ENCODE data around the gene SCAPER.

SCAPER gene

DNA sequence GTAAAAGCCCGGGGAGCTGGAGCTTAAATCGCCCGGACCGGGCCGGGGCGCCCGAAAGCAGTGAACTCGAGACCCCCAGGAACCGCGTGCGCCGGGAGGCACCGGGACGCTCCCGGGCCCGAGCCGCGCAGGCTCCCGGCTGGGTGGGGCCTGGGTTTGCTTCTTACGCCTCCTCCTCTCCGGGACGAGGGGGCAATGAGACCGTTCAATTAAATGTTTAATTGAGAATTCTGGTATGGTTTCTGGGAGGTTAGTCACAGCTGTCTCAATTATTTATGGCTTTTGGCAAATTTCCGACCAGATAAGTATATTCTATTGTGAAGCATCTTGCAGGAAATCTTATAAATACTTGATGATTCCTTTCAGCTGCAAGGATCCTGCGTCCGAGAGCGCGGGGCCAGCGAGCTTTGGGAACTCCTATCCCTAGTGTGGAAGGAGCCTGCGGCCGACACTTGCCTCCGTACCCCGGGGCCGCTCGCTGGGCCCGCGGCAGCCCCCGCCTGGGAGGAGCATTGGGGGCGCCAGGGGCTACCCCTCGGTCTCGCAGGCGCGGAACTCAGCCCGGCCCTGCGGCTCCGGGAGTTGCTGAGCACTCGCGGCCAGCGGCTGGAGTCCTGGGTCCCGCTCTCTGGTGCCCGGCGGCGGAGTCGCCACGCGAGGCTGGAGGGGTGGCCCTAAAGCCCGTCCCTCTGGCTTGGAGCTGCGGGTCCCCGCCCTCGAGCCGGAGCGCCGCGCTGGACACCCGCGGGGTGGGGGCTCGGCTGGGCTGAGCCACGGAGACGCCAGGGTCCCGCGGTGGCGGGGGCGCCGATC is 558.3 kb downstream of the SCAPER start:
- peaks cover 0 to 13% of the 10 kb centered on the region in 2 experiments; a peak in 1 of 3 replicates for H3K36me3 ChIP-seq (ENCODE audit: control insufficient read depth in 2 of 2, insufficient read depth in 1 of 2, low read length in 2 of 2)
- H3K4me3 ChIP-seq (ENCODE audit: low read depth, low read length): peak overlapping the region; percentile 59
- CTCF ChIA-PET: interaction anchor here (0.5 to 1.7 kb wide), 3 partner anchors 9 to 154 kb away, joined by 3 to 9 read pairs (median 3); partner anchors contain the start of gene ISL2
- POLR2A ChIA-PET: interaction anchor here (0.6 to 6.2 kb wide), 7 partner anchors 8 to 640 kb away, joined by 3 to 134 read pairs (median 6); partner anchors contain the start of genes ETFA and ISL2
- no peaks in the 10 kb centered on the region for H3K9me3 ChIP-seq (ENCODE audit: control insufficient read depth, insufficient read depth, low read depth, low read length)
- peaks cover 39% of the 10 kb centered on the region for H3K4me1 ChIP-seq (ENCODE audit: control insufficient read depth, insufficient read depth, low read length)
- H3K27ac ChIP-seq (ENCODE audit: extremely low read depth, low read depth, low read length): peak overlapping the region; percentile 86
- TF ChIP-seq ZNF76 (tag by site-specific recombination; IDR thresholded peaks at IDR 0.05; ENCODE audit: borderline replicate concordance, low read depth) (peak; percentile 10; the same call in 1 of the 2 replicates), HOXC10 (CRISPR knock-in tag; IDR thresholded peaks at IDR 0.05) (0 out of 2 replicates have a peak, but pooled peaks have one; percentile 65), GLIS2 (tag by site-specific recombination; IDR thresholded peaks at IDR 0.05) (0 out of 2 replicates have a peak, but pooled peaks have one; percentile 10), SCRT2 (tag by site-specific recombination; IDR thresholded peaks at IDR 0.05) (peak; percentile 43), KLF7 (tag by site-specific recombination; IDR thresholded peaks at IDR 0.05; ENCODE audit: borderline replicate concordance) (no peak; the same call in 1 of the 2 replicates), ZEB2 (tag by site-specific recombination; IDR thresholded peaks at IDR 0.05) (peak; percentile 63; the same call in 1 of the 2 replicates), ZBTB8A (tag by site-specific recombination; IDR thresholded peaks at IDR 0.05) (peak; percentile 60), GFI1B (tag by site-specific recombination; IDR thresholded peaks at IDR 0.05) (no peak), ZBTB20 (tag by site-specific recombination; IDR thresholded peaks at IDR 0.05) (peak; percentile 82), ZNF660 (tag by site-specific recombination; IDR thresholded peaks at IDR 0.05) (0 out of 2 replicates have a peak, but pooled peaks have one; percentile 18), ZIC2 (tag by site-specific recombination; IDR thresholded peaks at IDR 0.05) (peak; percentile 42), GLIS1 (tag by site-specific recombination; IDR thresholded peaks at IDR 0.05) (peak; percentile 22; the same call in 1 of the 2 replicates), FEZF1 (tag by site-specific recombination; IDR thresholded peaks at IDR 0.05) (no peak), WT1 (tag by site-specific recombination; IDR thresholded peaks at IDR 0.05) (peak; percentile 50), ZNF792 (tag by site-specific recombination; IDR thresholded peaks at IDR 0.05) (no peak), ZFP37 (tag by site-specific recombination; IDR thresholded peaks at IDR 0.05) (no peak), ZNF423 (tag by site-specific recombination; IDR thresholded peaks at IDR 0.05) (no peak), KLF8 (tag by site-specific recombination; IDR thresholded peaks at IDR 0.05) (peak; percentile 41; the same call in 1 of the 2 replicates), ZNF664 (tag by site-specific recombination; IDR thresholded peaks at IDR 0.05) (peak; percentile 34; the same call in 1 of the 2 replicates), ZNF416 (tag by site-specific recombination; IDR thresholded peaks at IDR 0.05) (no peak), MEIS1 (CRISPR knock-in tag; IDR thresholded peaks at IDR 0.05; ENCODE audit: borderline replicate concordance) (peak; percentile 74; the same call in 1 of the 2 replicates)
- TF ChIP-seq, protein P1, sequence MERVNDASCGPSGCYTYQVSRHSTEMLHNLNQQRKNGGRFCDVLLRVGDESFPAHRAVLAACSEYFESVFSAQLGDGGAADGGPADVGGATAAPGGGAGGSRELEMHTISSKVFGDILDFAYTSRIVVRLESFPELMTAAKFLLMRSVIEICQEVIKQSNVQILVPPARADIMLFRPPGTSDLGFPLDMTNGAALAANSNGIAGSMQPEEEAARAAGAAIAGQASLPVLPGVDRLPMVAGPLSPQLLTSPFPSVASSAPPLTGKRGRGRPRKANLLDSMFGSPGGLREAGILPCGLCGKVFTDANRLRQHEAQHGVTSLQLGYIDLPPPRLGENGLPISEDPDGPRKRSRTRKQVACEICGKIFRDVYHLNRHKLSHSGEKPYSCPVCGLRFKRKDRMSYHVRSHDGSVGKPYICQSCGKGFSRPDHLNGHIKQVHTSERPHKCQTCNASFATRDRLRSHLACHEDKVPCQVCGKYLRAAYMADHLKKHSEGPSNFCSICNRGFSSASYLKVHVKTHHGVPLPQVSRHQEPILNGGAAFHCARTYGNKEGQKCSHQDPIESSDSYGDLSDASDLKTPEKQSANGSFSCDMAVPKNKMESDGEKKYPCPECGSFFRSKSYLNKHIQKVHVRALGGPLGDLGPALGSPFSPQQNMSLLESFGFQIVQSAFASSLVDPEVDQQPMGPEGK (tag by site-specific recombination; IDR thresholded peaks at IDR 0.05): peak; percentile 20
- TF ChIP-seq, protein P2, sequence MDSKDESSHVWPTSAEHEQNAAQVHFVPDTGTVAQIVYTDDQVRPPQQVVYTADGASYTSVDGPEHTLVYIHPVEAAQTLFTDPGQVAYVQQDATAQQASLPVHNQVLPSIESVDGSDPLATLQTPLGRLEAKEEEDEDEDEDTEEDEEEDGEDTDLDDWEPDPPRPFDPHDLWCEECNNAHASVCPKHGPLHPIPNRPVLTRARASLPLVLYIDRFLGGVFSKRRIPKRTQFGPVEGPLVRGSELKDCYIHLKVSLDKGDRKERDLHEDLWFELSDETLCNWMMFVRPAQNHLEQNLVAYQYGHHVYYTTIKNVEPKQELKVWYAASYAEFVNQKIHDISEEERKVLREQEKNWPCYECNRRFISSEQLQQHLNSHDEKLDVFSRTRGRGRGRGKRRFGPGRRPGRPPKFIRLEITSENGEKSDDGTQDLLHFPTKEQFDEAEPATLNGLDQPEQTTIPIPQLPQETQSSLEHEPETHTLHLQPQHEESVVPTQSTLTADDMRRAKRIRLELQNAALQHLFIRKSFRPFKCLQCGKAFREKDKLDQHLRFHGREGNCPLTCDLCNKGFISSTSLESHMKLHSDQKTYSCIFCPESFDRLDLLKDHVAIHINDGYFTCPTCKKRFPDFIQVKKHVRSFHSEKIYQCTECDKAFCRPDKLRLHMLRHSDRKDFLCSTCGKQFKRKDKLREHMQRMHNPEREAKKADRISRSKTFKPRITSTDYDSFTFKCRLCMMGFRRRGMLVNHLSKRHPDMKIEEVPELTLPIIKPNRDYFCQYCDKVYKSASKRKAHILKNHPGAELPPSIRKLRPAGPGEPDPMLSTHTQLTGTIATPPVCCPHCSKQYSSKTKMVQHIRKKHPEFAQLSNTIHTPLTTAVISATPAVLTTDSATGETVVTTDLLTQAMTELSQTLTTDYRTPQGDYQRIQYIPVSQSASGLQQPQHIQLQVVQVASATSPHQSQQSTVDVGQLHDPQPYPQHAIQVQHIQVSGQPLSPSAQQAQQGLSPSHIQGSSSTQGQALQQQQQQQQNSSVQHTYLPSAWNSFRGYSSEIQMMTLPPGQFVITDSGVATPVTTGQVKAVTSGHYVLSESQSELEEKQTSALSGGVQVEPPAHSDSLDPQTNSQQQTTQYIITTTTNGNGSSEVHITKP (tag by site-specific recombination; IDR thresholded peaks at IDR 0.05): peak; percentile 39; the same call in 1 of the 2 replicates
- TF ChIP-seq, protein P3, sequence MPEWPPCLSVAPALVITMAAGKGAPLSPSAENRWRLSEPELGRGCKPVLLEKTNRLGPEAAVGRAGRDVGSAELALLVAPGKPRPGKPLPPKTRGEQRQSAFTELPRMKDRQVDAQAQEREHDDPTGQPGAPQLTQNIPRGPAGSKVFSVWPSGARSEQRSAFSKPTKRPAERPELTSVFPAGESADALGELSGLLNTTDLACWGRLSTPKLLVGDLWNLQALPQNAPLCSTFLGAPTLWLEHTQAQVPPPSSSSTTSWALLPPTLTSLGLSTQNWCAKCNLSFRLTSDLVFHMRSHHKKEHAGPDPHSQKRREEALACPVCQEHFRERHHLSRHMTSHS (tag by site-specific recombination; IDR thresholded peaks at IDR 0.05): no peak
- TF ChIP-seq, protein P4, sequence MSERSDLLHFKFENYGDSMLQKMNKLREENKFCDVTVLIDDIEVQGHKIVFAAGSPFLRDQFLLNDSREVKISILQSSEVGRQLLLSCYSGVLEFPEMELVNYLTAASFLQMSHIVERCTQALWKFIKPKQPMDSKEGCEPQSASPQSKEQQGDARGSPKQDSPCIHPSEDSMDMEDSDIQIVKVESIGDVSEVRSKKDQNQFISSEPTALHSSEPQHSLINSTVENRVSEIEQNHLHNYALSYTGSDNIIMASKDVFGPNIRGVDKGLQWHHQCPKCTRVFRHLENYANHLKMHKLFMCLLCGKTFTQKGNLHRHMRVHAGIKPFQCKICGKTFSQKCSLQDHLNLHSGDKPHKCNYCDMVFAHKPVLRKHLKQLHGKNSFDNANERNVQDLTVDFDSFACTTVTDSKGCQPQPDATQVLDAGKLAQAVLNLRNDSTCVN (tag by site-specific recombination; optimal IDR thresholded peaks at IDR 0.05): peak; percentile 84
- TF ChIP-seq, protein P5, sequence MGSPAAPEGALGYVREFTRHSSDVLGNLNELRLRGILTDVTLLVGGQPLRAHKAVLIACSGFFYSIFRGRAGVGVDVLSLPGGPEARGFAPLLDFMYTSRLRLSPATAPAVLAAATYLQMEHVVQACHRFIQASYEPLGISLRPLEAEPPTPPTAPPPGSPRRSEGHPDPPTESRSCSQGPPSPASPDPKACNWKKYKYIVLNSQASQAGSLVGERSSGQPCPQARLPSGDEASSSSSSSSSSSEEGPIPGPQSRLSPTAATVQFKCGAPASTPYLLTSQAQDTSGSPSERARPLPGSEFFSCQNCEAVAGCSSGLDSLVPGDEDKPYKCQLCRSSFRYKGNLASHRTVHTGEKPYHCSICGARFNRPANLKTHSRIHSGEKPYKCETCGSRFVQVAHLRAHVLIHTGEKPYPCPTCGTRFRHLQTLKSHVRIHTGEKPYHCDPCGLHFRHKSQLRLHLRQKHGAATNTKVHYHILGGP (tag by site-specific recombination; IDR thresholded peaks at IDR 0.05): no peak
- TF ChIP-seq, protein P6, sequence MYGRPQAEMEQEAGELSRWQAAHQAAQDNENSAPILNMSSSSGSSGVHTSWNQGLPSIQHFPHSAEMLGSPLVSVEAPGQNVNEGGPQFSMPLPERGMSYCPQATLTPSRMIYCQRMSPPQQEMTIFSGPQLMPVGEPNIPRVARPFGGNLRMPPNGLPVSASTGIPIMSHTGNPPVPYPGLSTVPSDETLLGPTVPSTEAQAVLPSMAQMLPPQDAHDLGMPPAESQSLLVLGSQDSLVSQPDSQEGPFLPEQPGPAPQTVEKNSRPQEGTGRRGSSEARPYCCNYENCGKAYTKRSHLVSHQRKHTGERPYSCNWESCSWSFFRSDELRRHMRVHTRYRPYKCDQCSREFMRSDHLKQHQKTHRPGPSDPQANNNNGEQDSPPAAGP (tag by site-specific recombination; IDR thresholded peaks at IDR 0.05): peak; percentile 37; the same call in 1 of the 2 replicates

Data from HEK293 (cell line).